BJ (cell line): ENCODE measurements around the gene SYT5. TPM values are rescaled to one million over a fixed set of nuclear protein-coding genes. Genes with fewer than 3 reads are reported as not detected.
"Not testable (repeated sequence)": the region's sequence is repeated elsewhere in the genome, so short reads cannot be mapped to it uniquely, and the experiment has no call there.

Source experiments
- CTCF ChIA-PET: fragments of 350-600 bp; formaldehyde crosslinking; extraction: SDS; loops from one replicate; lab custom pipeline; 2021; ENCODE audit warnings: antibody characterized with exemption, inconsistent platforms; lab: Yijun Ruan, JAX
- POLR2A ChIA-PET: fragments of 300-600 bp; sonication (Branson Sonifier 250); formaldehyde crosslinking; extraction: SDS; loops from one replicate; lab custom pipeline; 2021; ENCODE audit warnings: antibody characterized with exemption; lab: Charles Lee
- DNase-seq: peaks from one replicate; pipeline ENCODE4 v3.0.0-alpha.2; 2011; ENCODE audit warnings: low read depth
- H3K27me3 ChIP-seq: 2 replicates; pipeline ENCODE4 v1.6.0; 2011; ENCODE audit warnings: low read length; ENCODE audit not compliant: control insufficient read depth, insufficient read depth
- H3K36me3 ChIP-seq: 2 replicates; pipeline ENCODE4 v1.5.1; 2011; ENCODE audit warnings: low read length; ENCODE audit not compliant: control insufficient read depth, insufficient read depth
- H3K4me3 ChIP-seq: 2 replicates; pipeline ENCODE4 v1.5.1; 2011; ENCODE audit warnings: low read depth, mild to moderate bottlenecking, control low read depth, low read length
- CTCF ChIP-seq: IDR thresholded peaks from 2 replicates; pipeline ENCODE4 v1.5.1; 2011; ENCODE audit warnings: low read depth, mild to moderate bottlenecking, control low read depth, inconsistent platforms, low read length, moderate library complexity; ENCODE audit not compliant: insufficient read depth
- polyA plus RNA-seq: library from polyadenylated mRNA; depleted of rRNA; stranded (reverse); fragments of >200 nt; gene quantifications from 2 replicates; pipeline ENCODE4 v1.2.3, GENCODE V29; 2011

Gene SYT5
- polyA plus RNA-seq, 1 experiment, result 0.47 TPM

DNA sequence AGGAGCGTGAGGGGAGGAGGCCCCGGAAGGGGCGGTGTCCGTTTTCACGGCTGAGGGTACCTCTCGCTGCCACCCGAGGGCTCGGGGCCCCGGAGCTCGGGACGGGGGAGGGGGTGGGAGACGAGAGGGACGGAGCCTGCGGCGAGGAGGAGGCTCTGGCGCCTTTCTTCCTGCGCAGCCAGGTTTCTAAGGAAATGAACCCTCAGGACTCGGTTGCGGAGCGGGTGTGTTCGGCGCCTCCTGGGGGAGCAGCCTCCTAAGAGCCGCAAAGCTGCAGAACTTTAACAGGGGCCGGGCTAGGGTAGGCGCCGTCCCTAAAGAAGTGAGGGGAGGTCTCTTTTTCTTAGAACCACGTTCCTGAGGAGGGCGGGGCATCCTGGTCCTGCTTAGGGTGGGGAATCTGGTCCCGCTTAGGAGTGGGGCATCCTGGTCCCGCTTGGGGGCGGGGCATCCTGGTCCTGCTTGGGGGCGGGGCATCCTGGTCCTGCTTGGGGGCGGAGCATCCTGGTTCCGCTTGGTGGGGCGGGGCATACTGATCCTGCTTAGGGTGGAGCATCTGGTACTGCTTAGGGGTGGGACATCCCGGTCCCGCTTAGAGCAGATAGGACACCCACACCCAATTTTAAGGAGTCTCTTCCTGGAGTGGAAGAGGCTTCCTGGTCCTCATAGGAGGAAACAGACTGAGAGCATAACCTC, 6.2 kb downstream of the SYT5 start:
- ChIA-PET POLR2A (interaction anchor here (0.5 kb wide), 1 partner anchor 83 kb away, joined by 9 read pairs; no protein-coding TSS in a partner anchor), CTCF (interaction anchor here (1.0 to 1.1 kb wide), 3 partner anchors 13 to 294 kb away, joined by 3 to 10 read pairs (median 4); no protein-coding TSS in a partner anchor)
- DNase-seq, result peak; percentile 47

DNA sequence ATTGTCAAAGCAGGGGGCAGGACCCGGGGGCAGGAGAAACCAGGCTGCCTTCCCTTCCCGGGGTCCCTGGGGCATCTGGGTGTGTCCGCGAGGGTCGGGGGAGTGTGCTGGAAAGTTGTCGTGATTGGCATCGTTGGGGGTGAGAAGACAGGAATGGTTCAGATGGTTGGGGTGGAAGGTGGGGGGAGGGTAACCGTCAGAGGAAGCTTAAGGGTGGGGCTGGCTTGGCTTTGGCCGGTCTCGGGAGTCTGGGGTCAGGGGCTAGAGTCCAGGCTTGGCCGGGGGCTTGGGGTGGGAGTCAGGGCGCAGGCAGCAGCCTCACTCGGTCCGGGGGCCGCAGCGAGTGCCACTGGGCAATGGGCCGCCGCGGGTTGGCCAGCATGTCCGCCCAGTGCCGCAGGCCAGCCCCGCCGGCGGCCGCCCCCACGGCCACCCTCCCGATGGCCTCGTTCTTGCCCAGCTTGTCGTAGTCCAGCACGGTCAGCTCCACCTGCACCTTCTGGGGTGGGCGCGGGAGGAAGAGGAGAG, 6.8 kb downstream of the SYT5 start:
- CTCF ChIA-PET, result interaction anchor here (1.0 to 1.1 kb wide), 3 partner anchors 13 to 294 kb away, joined by 3 to 10 read pairs (median 4); no protein-coding TSS in a partner anchor
- POLR2A ChIA-PET, result no interaction called here
- H3K4me3 ChIP-seq, result peak overlapping the region; percentile 66

More for the DNA sequence above, 6.2 kb downstream of the SYT5 start:
- TF ChIP-seq CTCF, result peak; percentile 23; the same call in 1 of the 2 replicates
- Histone ChIP-seq H3K27me3 (0 out of 2 replicates have a peak, but pooled peaks cover 2% of the 10 kb centered on the region), H3K4me3 (peak overlapping the region; percentile 66), H3K36me3 (no peaks in the 10 kb centered on the region)

DNA sequence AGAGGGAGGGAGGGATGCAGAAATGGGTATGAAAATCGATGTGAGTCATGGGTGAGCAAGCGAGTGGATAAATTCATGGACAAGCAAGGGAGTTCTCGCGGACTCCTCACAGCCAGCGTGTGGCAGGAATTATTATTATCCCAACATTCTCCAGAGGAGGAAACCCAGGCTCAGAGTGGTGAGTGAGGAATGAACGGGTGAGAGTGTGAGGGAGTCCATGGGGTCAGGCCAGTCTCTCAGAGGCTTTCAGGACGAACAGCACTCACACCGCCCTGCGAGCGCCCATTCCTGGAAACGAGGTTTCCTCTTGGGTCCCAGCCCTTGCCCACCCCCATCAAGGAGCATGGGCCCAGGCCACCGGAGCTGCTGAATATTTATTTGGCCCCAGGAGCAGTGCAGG, 7.3 kb downstream of the SYT5 start:
- CTCF ChIA-PET, result interaction anchor here (1.0 to 2.2 kb wide), 3 partner anchors 12 to 295 kb away, joined by 4 to 10 read pairs (median 10); no protein-coding TSS in a partner anchor

More for the DNA sequence above, 6.8 kb downstream of the SYT5 start:
- no peaks in the 10 kb centered on the region for H3K36me3 ChIP-seq
- 0 out of 2 replicates have a peak, but pooled peaks cover 2% of the 10 kb centered on the region for H3K27me3 ChIP-seq
- no peak for TF ChIP-seq CTCF
- DNase-seq, result no peak

DNA sequence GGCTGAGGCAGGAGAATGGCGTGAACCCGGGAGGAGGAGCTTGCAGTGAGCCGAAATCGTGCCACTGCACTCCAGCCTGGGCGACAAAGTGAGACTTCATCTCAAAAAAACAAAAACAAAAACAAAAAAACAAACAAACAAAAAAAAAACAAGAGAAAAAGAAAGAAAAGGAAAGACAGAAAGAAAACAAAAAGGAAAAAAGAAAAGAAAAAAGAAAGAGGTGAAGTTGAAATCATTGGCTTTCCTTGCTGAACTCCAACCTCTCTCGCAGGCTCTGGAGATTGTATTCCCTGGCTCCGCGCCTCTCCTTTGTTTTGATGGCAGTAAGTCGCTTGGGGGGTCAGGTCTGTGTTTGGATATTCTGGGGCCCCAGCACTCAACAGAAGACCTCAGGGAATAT, 7.8 kb downstream of the SYT5 start:
- H3K4me3 ChIP-seq, result peak overlapping the region; percentile 66
- H3K36me3 ChIP-seq, result not testable (repeated sequence)
- CTCF ChIA-PET, result interaction anchor here (2.2 kb wide), 1 partner anchor 12 kb away, joined by 10 read pairs; no protein-coding TSS in a partner anchor

More for the DNA sequence above, 7.3 kb downstream of the SYT5 start:
- Histone ChIP-seq H3K36me3 (no peaks in the 10 kb centered on the region), H3K4me3 (peak overlapping the region; percentile 66), H3K27me3 (peaks cover 2% of the 10 kb centered on the region; the same call in 1 of the 2 replicates)
- TF ChIP-seq CTCF, result no peak
- DNase-seq, result no peak
- POLR2A ChIA-PET, result no interaction called here

DNA sequence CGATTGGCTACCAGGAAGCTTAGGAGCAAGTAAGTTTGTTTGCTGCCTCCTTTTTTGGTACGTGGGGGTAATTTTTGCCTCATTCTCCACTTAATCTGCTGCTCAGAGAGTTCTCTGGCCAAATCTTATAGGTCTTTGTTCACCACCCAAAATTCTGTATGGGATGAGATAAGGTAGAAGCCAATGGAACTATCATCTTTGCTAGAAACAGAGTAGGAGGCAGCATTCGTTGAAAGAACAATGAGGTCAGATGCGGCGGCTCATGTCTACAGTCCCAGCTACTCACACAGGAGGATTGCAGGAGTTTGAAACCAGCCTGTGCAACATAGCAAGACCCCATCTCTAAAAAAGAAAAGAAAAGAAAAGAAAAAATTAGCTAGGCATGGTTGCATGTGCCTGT, 8.6 kb downstream of the SYT5 start:
- H3K4me3 ChIP-seq, result no peak overlapping the region
- TF ChIP-seq CTCF, result no peak
- POLR2A ChIA-PET, result no interaction called here
- CTCF ChIA-PET, result interaction anchor here (2.2 kb wide), 1 partner anchor 11 kb away, joined by 10 read pairs; no protein-coding TSS in a partner anchor
- no peak for DNase-seq
- peaks cover 4% of the 10 kb centered on the region; the same call in 1 of the 2 replicates for H3K27me3 ChIP-seq
- no peaks in the 10 kb centered on the region for H3K36me3 ChIP-seq

More for the DNA sequence above, 7.8 kb downstream of the SYT5 start:
- DNase-seq, POLR2A ChIA-PET, H3K27me3 ChIP-seq: not testable (repeated sequence)
